ENCODE results near the gene KIRREL1. TPM values are rescaled to one million over a fixed set of nuclear protein-coding genes. Genes with fewer than 3 reads are reported as not detected.

The KIRREL1 gene
- total RNA-seq, 1 experiment from 2014 or later = 145 TPM

GRCh38 chr1:158124034-158124433 is 130.6 kb downstream of the KIRREL1 start:
- H3K27me3 ChIP-seq (ENCODE audit: control insufficient read depth, insufficient read depth, low read length) = peaks cover 16% of the 10 kb centered on the region
- no peak for ATAC-seq
- no peaks in the 10 kb centered on the region for H3K9me3 ChIP-seq (ENCODE audit: control insufficient read depth, insufficient read depth, low read depth, low read length)
- TF ChIP-seq SIN3A (IDR thresholded peaks at IDR 0.05; ENCODE audit: borderline replicate concordance, insufficient read depth, low read depth, low read length) (no peak), TCF7L2 (IDR thresholded peaks at IDR 0.05; ENCODE audit: low read depth, low read length) (no peak), POLR2AphosphoS5 (IDR thresholded peaks at IDR 0.05; ENCODE audit: low read depth, low read length) (no peak), REST (IDR thresholded peaks at IDR 0.05; ENCODE audit: insufficient read depth in 1 of 2, low read depth in 2 of 2, low read length in 1 of 2) (no peak)
- TF ChIP-seq, protein P1, sequence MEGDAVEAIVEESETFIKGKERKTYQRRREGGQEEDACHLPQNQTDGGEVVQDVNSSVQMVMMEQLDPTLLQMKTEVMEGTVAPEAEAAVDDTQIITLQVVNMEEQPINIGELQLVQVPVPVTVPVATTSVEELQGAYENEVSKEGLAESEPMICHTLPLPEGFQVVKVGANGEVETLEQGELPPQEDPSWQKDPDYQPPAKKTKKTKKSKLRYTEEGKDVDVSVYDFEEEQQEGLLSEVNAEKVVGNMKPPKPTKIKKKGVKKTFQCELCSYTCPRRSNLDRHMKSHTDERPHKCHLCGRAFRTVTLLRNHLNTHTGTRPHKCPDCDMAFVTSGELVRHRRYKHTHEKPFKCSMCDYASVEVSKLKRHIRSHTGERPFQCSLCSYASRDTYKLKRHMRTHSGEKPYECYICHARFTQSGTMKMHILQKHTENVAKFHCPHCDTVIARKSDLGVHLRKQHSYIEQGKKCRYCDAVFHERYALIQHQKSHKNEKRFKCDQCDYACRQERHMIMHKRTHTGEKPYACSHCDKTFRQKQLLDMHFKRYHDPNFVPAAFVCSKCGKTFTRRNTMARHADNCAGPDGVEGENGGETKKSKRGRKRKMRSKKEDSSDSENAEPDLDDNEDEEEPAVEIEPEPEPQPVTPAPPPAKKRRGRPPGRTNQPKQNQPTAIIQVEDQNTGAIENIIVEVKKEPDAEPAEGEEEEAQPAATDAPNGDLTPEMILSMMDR (IDR thresholded peaks at IDR 0.05) = no peak
- no peaks in the 10 kb centered on the region for H3K4me1 ChIP-seq (ENCODE audit: control insufficient read depth, insufficient read depth, low read length)
- no peaks in the 10 kb centered on the region for H3K36me3 ChIP-seq (ENCODE audit: control insufficient read depth, insufficient read depth, low read length)
- ChIA-PET POLR2A (no interaction called here), CTCF (interaction anchor here (0.8 to 4.7 kb wide), 5 partner anchors 87 to 543 kb away, joined by 3 to 40 read pairs (median 6); no protein-coding TSS in a partner anchor)
- in situ Hi-C loops (cut with HindIII; ENCODE audit: low pct_unique_long_range_greater_than_20kb, low sequenced_read_pairs) (no loop called here), intact Hi-C loops (cut with micrococcal nuclease; ENCODE audit: unreplicated experiment) (loop anchor here (2.0 to 10.0 kb wide), 3 partner anchors 155 to 539 kb away; no protein-coding TSS in a partner anchor)
- no peak overlapping the region for H3K4me3 ChIP-seq (ENCODE audit: low read depth in 2 of 2, low read length in 2 of 2)
- DNase-seq (ENCODE audit: low read depth, low spot score) = no peak
- no TSS peak for BruUV-seq (replicated peaks)
- no peak overlapping the region for H3K27ac ChIP-seq (ENCODE audit: low read length)

GRCh38 chr1:158124999-158125398 is 131.6 kb downstream of the KIRREL1 start:
- POLR2A ChIA-PET = no interaction called here
- CTCF ChIA-PET = interaction anchor here (0.6 to 4.7 kb wide), 12 partner anchors 12 to 947 kb away, joined by 3 to 40 read pairs (median 5); no protein-coding TSS in a partner anchor
- no peaks in the 10 kb centered on the region for H3K9me3 ChIP-seq (ENCODE audit: control insufficient read depth, insufficient read depth, low read depth, low read length)
- H3K4me3 ChIP-seq (ENCODE audit: low read depth in 2 of 2, low read length in 2 of 2) = no peak overlapping the region
- DNase-seq (ENCODE audit: low read depth, low spot score) (peak; percentile 79), ATAC-seq (peak; percentile 93)
- intact Hi-C loops (cut with micrococcal nuclease; ENCODE audit: unreplicated experiment) = loop anchor here (2.0 to 10.0 kb wide), 3 partner anchors 156 to 540 kb away; no protein-coding TSS in a partner anchor
- no peaks in the 10 kb centered on the region for H3K4me1 ChIP-seq (ENCODE audit: control insufficient read depth, insufficient read depth, low read length)
- BruUV-seq (replicated peaks) = no TSS peak
- H3K27me3 ChIP-seq (ENCODE audit: control insufficient read depth, insufficient read depth, low read length) = peaks cover 16% of the 10 kb centered on the region
- no peaks in the 10 kb centered on the region for H3K36me3 ChIP-seq (ENCODE audit: control insufficient read depth, insufficient read depth, low read length)
- H3K27ac ChIP-seq (ENCODE audit: low read length) = no peak overlapping the region
- in situ Hi-C loops (cut with HindIII; ENCODE audit: low pct_unique_long_range_greater_than_20kb, low sequenced_read_pairs) = no loop called here
- no peak for TF ChIP-seq POLR2AphosphoS5 (IDR thresholded peaks at IDR 0.05; ENCODE audit: low read depth, low read length)
- TF ChIP-seq, protein P1 (IDR thresholded peaks at IDR 0.05) = peak; percentile 88

Data from Panc1 (cell line).